Activated CD8-positive, alpha-beta T cell treated with anti-CD3 and anti-CD28 coated beads for 36 hours (primary cell): ENCODE data around the gene P2RX4. TPM values are rescaled to one million over a fixed set of nuclear protein-coding genes. Genes with fewer than 3 reads are reported as not detected.

Experiments
- ATAC-seq: fragments of 200-7000 bp; cut with Tn5 transposase; one replicate; pipeline ENCODE4 v1.10.0; 2021; ENCODE audit warnings: mild to moderate bottlenecking, moderate library complexity
- CTCF ChIA-PET: fragments of 350-600 bp; sonication (Branson Sonifier 250); formaldehyde crosslinking; loops from one replicate; lab custom pipeline; 2021; ENCODE audit warnings: antibody characterized with exemption; lab: Charles Lee
- POLR2A ChIA-PET: fragments of 350-600 bp; sonication (Branson Sonifier 250); formaldehyde crosslinking; loops from one replicate; lab custom pipeline; 2021; ENCODE audit warnings: antibody characterized with exemption; lab: Charles Lee
- DNase-seq: peaks from one replicate; pipeline ENCODE4 v3.0.0-alpha.2; 2020
- H3K27ac Mint-ChIP-seq: one replicate; pipeline ENCODE4 v1.8.0; 2021; ENCODE audit warnings: mild to moderate bottlenecking, mixed read lengths
- H3K27me3 Mint-ChIP-seq: one replicate; pipeline ENCODE4 v1.8.0; 2021; ENCODE audit warnings: mixed read lengths
- H3K36me3 Mint-ChIP-seq: one replicate; pipeline ENCODE4 v1.8.0; 2021; ENCODE audit warnings: low read depth, mixed read lengths
- H3K4me1 Mint-ChIP-seq: one replicate; pipeline ENCODE4 v1.8.0; 2021; ENCODE audit warnings: low read depth, mixed read lengths
- H3K4me3 Mint-ChIP-seq: one replicate; pipeline ENCODE4 v1.8.0; 2021; ENCODE audit warnings: mild to moderate bottlenecking, moderate library complexity, mixed read lengths
- H3K9me3 Mint-ChIP-seq: one replicate; pipeline ENCODE4 v1.8.0; 2021; ENCODE audit warnings: mixed read lengths
- intact Hi-C: fragments of 100-400 bp; cut with micrococcal nuclease; formaldehyde crosslinking; loops from one replicate; pipeline ENCODE4 v1.10.0; 2022
- total RNA-seq, 2 experiments: library from RNA; stranded (reverse); gene quantifications; one replicate each; pipeline ENCODE4 v1.2.3, GENCODE V29; 2021
- TF ChIP-seq, protein P1 (sequence below): fragments of 200-600 bp; IDR thresholded peaks from one replicate; pipeline ENCODE4 v1.8.0; 2022; ENCODE audit warnings: antibody characterized with exemption, mild to moderate bottlenecking

The P2RX4 gene
- total RNA-seq, 2 experiments from 2014 or later, result 12.2 to 15.1 TPM

DNA sequence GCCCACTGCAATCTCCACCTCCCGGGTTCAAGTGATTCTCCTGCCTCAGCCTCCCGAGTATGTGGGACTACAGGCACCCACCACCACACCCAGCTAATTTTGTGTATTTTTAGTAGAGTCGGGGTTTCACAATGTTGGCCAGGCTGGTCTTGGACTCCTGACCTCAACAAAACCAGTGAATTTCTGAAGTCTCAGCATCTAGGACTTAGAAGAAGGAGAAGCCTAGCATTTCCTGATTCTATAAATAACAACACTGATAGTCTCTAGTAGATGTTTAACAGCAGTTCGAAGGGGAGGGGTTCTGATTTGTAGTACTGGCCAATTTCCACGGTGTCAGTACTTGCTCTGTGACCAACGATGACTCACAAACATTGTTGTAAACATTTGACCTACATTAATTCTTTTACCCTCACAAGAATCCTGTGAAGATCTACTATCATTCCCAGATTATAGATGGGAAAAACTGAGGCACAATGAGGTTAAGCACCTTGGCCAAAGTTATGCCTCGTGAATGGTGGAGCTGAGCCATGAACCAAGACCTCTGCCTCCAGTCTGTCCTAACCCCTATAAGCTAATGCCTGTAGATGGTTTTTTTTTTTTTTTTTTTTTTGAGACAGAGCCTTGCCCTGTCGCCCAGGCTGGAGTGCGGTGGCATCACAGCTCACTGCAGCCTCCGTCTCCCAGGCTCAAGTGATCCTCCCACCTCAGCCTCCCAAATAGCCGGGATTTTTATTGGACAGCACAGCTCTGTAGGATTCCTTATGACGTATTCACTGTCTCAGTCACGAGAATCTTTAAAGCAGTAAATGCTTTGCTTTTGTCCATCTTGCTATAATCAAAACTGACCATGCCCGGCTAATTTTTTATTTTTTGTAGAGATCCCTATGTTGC is 5.2 kb downstream of the P2RX4 start:
- TF ChIP-seq, protein P1, sequence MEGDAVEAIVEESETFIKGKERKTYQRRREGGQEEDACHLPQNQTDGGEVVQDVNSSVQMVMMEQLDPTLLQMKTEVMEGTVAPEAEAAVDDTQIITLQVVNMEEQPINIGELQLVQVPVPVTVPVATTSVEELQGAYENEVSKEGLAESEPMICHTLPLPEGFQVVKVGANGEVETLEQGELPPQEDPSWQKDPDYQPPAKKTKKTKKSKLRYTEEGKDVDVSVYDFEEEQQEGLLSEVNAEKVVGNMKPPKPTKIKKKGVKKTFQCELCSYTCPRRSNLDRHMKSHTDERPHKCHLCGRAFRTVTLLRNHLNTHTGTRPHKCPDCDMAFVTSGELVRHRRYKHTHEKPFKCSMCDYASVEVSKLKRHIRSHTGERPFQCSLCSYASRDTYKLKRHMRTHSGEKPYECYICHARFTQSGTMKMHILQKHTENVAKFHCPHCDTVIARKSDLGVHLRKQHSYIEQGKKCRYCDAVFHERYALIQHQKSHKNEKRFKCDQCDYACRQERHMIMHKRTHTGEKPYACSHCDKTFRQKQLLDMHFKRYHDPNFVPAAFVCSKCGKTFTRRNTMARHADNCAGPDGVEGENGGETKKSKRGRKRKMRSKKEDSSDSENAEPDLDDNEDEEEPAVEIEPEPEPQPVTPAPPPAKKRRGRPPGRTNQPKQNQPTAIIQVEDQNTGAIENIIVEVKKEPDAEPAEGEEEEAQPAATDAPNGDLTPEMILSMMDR, result no peak
- CTCF ChIA-PET, result interaction anchor here (1.4 to 3.7 kb wide), 2 partner anchors 10 to 15 kb away, joined by 5 to 17 read pairs; no protein-coding TSS in a partner anchor
- DNase-seq, result no peak
- POLR2A ChIA-PET, result no interaction called here
- intact Hi-C loops, result loop anchor here (5.0 kb wide), 1 partner anchor 83 kb away; the partner anchor contains the start of gene P2RX7
- Mint-ChIP-seq H3K27me3 (no peaks in the 10 kb centered on the region), H3K36me3 (peaks cover 16% of the 10 kb centered on the region), H3K9me3 (no peaks in the 10 kb centered on the region), H3K4me3 (no peak overlapping the region), H3K4me1 (peaks cover 37% of the 10 kb centered on the region), H3K27ac (peak overlapping the region; percentile 74)
- ATAC-seq, result peak; percentile 22

DNA sequence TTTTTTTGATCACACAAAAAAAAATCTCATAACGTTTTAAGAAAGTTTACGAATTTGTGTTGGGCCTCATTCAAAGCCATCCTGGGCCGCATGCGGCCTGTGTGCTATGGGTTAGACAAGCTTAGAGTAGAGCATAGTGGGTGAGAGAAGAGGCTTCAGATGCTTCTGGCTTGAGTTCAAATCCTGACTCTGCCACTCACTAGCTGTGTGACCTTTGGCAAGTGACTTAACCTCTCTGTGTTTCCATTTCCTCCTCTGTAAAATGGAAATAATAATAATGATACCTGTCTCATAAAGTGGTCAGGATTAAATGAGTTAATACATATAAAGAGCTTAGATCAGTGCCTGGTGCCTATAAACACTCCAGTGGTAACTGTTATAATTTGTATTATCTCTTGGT is 6.2 kb downstream of the P2RX4 start:
- POLR2A ChIA-PET, result interaction anchor here (0.7 kb wide), 1 partner anchor 28 kb away, joined by 3 read pairs; no protein-coding TSS in a partner anchor
- Mint-ChIP-seq H3K27ac (peak overlapping the region; percentile 74), H3K27me3 (no peaks in the 10 kb centered on the region), H3K4me1 (peaks cover 34% of the 10 kb centered on the region), H3K36me3 (peaks cover 16% of the 10 kb centered on the region), H3K9me3 (no peaks in the 10 kb centered on the region), H3K4me3 (no peak overlapping the region)
- intact Hi-C loops, result no loop called here
- ATAC-seq (no peak), DNase-seq (no peak)
- TF ChIP-seq, protein P1, result no peak
- CTCF ChIA-PET, result interaction anchor here (1.4 to 3.7 kb wide), 2 partner anchors 9 to 14 kb away, joined by 5 to 17 read pairs; no protein-coding TSS in a partner anchor

DNA sequence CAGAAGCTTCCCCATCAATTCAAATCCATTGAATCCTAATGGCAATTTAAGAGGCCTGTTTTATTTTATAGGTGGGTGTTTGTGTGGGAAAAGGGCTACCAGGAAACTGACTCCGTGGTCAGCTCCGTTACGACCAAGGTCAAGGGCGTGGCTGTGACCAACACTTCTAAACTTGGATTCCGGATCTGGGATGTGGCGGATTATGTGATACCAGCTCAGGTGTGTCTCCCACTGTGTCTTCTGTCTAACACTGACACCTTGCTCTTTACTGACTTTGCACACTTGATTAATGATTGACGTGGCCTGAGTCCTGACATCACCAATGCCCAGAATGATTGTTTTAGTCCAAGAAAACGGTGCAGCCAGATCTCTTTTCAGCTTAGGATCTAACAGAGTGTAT is 7.1 kb downstream of the P2RX4 start:
- POLR2A ChIA-PET, result interaction anchor here (0.7 to 1.2 kb wide), 2 partner anchors 10 to 22 kb away, joined by 3 read pairs; no protein-coding TSS in a partner anchor

GRCh38 chr12:121217761-121218160 is 7.8 kb downstream of the P2RX4 start:
- no peak for ATAC-seq
- no peak for DNase-seq
- POLR2A ChIA-PET, result interaction anchor here (1.2 kb wide), 1 partner anchor 21 kb away, joined by 3 read pairs; no protein-coding TSS in a partner anchor
- TF ChIP-seq, protein P1, result no peak
- Mint-ChIP-seq H3K36me3 (peaks cover 15% of the 10 kb centered on the region), H3K27ac (no peak overlapping the region), H3K27me3 (no peaks in the 10 kb centered on the region), H3K9me3 (no peaks in the 10 kb centered on the region), H3K4me1 (peaks cover 31% of the 10 kb centered on the region), H3K4me3 (no peak overlapping the region)
- intact Hi-C loops, result no loop called here
- CTCF ChIA-PET, result interaction anchor here (0.7 to 1.4 kb wide), 3 partner anchors 12 to 569 kb away, joined by 3 to 5 read pairs (median 4); no protein-coding TSS in a partner anchor

More for the DNA sequence above, 7.1 kb downstream of the P2RX4 start:
- H3K27ac Mint-ChIP-seq, result peak overlapping the region; percentile 30
- H3K9me3 Mint-ChIP-seq, result no peaks in the 10 kb centered on the region
- no peaks in the 10 kb centered on the region for H3K27me3 Mint-ChIP-seq
- TF ChIP-seq, protein P1, result no peak
- CTCF ChIA-PET, result interaction anchor here (0.6 to 3.7 kb wide), 3 partner anchors 13 to 568 kb away, joined by 3 to 17 read pairs (median 5); no protein-coding TSS in a partner anchor
- H3K4me3 Mint-ChIP-seq, result no peak overlapping the region
- H3K36me3 Mint-ChIP-seq, result peaks cover 14% of the 10 kb centered on the region
- intact Hi-C loops, result no loop called here
- peaks cover 31% of the 10 kb centered on the region for H3K4me1 Mint-ChIP-seq
- no peak for ATAC-seq
- DNase-seq, result no peak
